LNCaP clone FGC (cell line): ENCODE results near the gene COP1.

Experiments
- DNase-seq: peaks from one replicate; pipeline ENCODE4 v3.0.0-alpha.2; 2011; ENCODE audit warnings: low read depth
- H3K4me3 ChIP-seq: 2 replicates; pipeline ENCODE4 v1.5.1; 2011; ENCODE audit warnings: mild to moderate bottlenecking, low read depth, low read length, control low read depth
- CTCF ChIP-seq: IDR thresholded peaks from 2 replicates; pipeline ENCODE4 v1.5.1; 2012; ENCODE audit warnings: mild to moderate bottlenecking; ENCODE audit not compliant: control insufficient read depth, insufficient read depth; ENCODE audit errors: extremely low read depth

The COP1 gene

GRCh38 chr1:176051902-176052518 is 155.1 kb downstream of the COP1 start:
- H3K4me3 ChIP-seq, result no peak overlapping the region
- no peak for DNase-seq
- no peak for TF ChIP-seq CTCF

- no peak for DNase-seq
- no peak for TF ChIP-seq CTCF
- H3K4me3 ChIP-seq, result no peak overlapping the region
These were observed 155.7 kb downstream of the COP1 start for GRCh38 chr1:176051402-176051801.

GRCh38 chr1:176049582-176049981 is 157.5 kb downstream of the COP1 start:
- TF ChIP-seq CTCF, result no peak
- no peak for DNase-seq
- H3K4me3 ChIP-seq, result no peak overlapping the region

GRCh38 chr1:176046926-176047325 is 160.2 kb downstream of the COP1 start:
- no peak overlapping the region for H3K4me3 ChIP-seq
- no peak for DNase-seq
- TF ChIP-seq CTCF, result no peak

- H3K4me3 ChIP-seq, result no peak overlapping the region
- TF ChIP-seq CTCF, result no peak
- no peak for DNase-seq
These were observed 163.5 kb downstream of the COP1 start for GRCh38 chr1:176043537-176043936.

- H3K4me3 ChIP-seq, result no peak overlapping the region
- DNase-seq, result peak; percentile 58
- no peak for TF ChIP-seq CTCF
These were observed 173.2 kb downstream of the COP1 start for GRCh38 chr1:176033881-176034280.

- no peak for DNase-seq
- H3K4me3 ChIP-seq, result no peak overlapping the region
- TF ChIP-seq CTCF, result no peak
These were observed 173.6 kb downstream of the COP1 start for GRCh38 chr1:176033474-176033873.
